Measurements from ENCODE around the gene ADGRG4.

GRCh38 chrX:136322064-136322463 lies 21.3 kb downstream of the ADGRG4 start:
- TF ChIP-seq CTCF (IDR thresholded peaks at IDR 0.05) (no peak), POLR2AphosphoS5 (IDR thresholded peaks at IDR 0.05; ENCODE audit: low read depth, low read length) (no peak), SIN3A (IDR thresholded peaks at IDR 0.05; ENCODE audit: borderline replicate concordance, insufficient read depth, low read depth, low read length) (no peak), TCF7L2 (IDR thresholded peaks at IDR 0.05; ENCODE audit: low read depth, low read length) (no peak)
